ENCODE measurements around the gene C1QTNF3. TPM values are rescaled to one million over a fixed set of nuclear protein-coding genes. Genes with fewer than 3 reads are reported as not detected.
"Not testable (repeated sequence)": the region's sequence is repeated elsewhere in the genome, so short reads cannot be mapped to it uniquely, and the experiment has no call there.

The C1QTNF3 gene
- total RNA-seq, 4 donors from 2014 or later, result 5.0 to 9.4 (median 7.0) TPM

DNA sequence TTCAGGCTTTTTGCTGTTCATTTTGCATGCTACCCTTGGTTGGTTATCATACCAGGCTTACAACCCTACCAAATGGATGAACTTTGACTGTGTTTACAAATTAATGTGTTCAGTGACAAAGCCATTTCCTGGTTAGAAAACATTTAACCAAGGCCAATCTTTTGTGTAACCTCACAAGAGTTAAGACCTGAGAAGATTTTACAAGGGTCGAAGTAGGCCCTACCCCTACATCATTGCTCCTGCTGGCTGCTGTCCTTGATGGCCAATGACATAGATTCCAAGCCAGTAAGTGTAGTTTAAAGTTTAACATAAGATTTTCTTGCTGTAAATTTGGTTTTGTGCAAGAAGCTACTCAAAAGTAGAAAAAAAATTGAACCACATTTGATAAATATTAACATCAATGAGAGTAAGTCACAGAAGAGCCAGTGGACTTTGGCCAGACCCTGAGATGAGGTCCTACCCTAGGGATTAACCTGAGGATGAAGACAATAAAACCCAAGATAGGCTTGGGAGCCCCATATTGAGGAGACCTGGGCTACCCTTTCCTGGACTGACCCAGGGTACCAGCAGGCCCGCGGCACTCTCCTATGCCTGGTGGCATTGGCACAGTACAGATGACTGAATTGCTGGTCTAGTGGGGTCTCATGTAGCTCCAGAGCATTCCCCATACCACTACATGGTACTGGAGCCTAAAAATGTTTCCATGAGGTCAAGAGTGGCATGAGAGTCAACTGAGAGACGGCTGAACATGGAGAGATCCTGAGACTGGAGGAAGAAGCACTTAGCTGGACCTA, 8.3 kb downstream of the C1QTNF3 start:
- Histone ChIP-seq H3K9me3 (no peaks in the 10 kb centered on the region), H3K36me3 (peaks cover 0 to 32% (median 0%) of the 10 kb centered on the region in 3 donors), H3K4me3 (no peak overlapping the region), H3K27ac (no peak overlapping the region), H3K4me1 (peaks cover 0 to 19% (median 2%) of the 10 kb centered on the region in 4 donors), H3K27me3 (no peaks in the 10 kb centered on the region)
- 96% methylated on average over 4 of the region's 4 CpGs for WGBS, 2 donors
- TF ChIP-seq POLR2A (IDR thresholded peaks at IDR 0.05) (no peak), EP300 (IDR thresholded peaks at IDR 0.05) (no peak)
- TF ChIP-seq, protein P1, sequence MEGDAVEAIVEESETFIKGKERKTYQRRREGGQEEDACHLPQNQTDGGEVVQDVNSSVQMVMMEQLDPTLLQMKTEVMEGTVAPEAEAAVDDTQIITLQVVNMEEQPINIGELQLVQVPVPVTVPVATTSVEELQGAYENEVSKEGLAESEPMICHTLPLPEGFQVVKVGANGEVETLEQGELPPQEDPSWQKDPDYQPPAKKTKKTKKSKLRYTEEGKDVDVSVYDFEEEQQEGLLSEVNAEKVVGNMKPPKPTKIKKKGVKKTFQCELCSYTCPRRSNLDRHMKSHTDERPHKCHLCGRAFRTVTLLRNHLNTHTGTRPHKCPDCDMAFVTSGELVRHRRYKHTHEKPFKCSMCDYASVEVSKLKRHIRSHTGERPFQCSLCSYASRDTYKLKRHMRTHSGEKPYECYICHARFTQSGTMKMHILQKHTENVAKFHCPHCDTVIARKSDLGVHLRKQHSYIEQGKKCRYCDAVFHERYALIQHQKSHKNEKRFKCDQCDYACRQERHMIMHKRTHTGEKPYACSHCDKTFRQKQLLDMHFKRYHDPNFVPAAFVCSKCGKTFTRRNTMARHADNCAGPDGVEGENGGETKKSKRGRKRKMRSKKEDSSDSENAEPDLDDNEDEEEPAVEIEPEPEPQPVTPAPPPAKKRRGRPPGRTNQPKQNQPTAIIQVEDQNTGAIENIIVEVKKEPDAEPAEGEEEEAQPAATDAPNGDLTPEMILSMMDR (IDR thresholded peaks at IDR 0.05), result no peak
- no peak for DNase-seq (ENCODE audit: low spot score in 2 of 2)

DNA sequence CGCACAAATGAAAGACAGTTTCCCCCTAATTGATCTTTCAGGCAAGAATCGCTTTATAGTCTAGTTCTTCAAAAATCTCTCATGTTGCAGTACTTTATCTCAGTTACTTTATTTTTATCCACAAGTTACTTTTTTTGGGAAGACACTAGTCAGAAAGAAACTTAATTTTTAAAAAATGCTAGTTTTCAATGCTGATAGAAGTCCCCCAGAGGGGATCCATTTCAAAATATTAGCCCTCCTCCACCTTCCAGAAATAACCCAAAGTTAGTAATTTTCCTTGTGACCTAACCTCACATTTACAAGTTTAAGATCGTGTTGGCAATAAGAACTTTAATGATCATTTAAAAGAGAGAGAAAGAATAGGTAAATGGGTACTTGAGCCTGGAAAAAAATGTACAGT, 11.0 kb downstream of the C1QTNF3 start:
- 46 to 49% methylated on average over 3 of the region's 3 CpGs for WGBS, 2 donors
- TF ChIP-seq EP300 (IDR thresholded peaks at IDR 0.05) (no peak), POLR2A (IDR thresholded peaks at IDR 0.05) (no peak)
- TF ChIP-seq, protein P1 (IDR thresholded peaks at IDR 0.05), result no peak
- Histone ChIP-seq H3K9me3 (no peaks in the 10 kb centered on the region), H3K4me1 (no peaks in the 10 kb centered on the region), H3K27me3 (no peaks in the 10 kb centered on the region), H3K4me3 (no peak overlapping the region), H3K36me3 (peaks cover 0 to 42% (median 0%) of the 10 kb centered on the region in 3 donors), H3K27ac (no peak overlapping the region)
- no peak for DNase-seq (ENCODE audit: low spot score in 2 of 2)

DNA sequence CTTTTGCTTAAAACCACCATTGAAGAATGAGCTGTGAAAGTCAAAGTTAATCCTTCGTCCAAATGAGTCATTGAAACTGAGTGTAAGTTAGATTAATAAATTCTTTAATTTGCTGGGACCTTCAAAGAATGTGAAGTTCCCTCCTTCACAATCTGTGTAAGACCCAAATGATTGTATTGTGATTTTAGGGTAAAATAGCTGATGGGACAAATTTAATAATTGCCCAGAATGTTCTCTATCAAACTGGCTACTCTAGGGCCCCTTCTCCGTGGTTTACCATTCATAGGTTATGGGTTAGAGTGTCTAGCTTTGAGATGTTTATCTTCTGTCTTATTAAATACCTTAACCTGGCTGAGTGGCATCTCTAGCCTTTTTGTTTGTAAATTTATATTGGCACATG, 11.9 kb downstream of the C1QTNF3 start:
- 83 to 89% methylated on average over 2 of the region's 2 CpGs for WGBS, 2 donors
- Histone ChIP-seq H3K36me3 (peaks cover 0 to 43% (median 0%) of the 10 kb centered on the region in 3 donors), H3K27ac (no peak overlapping the region), H3K4me3 (no peak overlapping the region), H3K9me3 (no peaks in the 10 kb centered on the region), H3K27me3 (no peaks in the 10 kb centered on the region), H3K4me1 (no peaks in the 10 kb centered on the region)
- TF ChIP-seq, protein P1 (IDR thresholded peaks at IDR 0.05), result no peak
- no peak for TF ChIP-seq EP300 (IDR thresholded peaks at IDR 0.05)
- no peak for TF ChIP-seq POLR2A (IDR thresholded peaks at IDR 0.05)
- DNase-seq (ENCODE audit: low spot score in 2 of 2), result no peak

DNA sequence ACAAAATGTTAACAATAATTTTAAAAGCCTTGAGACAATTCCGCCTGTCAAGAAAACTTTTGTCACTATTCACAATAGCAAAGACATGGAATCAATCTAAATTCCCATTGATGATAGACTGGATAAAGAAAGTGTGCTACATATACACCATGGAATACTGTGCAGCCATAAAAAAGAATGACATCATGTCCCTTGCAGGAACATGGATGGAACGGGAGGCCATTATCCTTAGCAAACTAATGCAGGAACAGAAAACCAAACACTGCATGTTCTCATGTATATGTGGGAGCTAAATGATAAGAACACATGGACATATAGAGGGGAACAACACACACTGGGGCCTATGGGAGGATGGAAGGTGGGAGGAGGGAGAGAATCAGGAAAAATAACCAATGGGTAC, 12.4 kb downstream of the C1QTNF3 start:
- WGBS, 2 donors, result 94 to 97% methylated on average over 2 of the region's 2 CpGs

DNA sequence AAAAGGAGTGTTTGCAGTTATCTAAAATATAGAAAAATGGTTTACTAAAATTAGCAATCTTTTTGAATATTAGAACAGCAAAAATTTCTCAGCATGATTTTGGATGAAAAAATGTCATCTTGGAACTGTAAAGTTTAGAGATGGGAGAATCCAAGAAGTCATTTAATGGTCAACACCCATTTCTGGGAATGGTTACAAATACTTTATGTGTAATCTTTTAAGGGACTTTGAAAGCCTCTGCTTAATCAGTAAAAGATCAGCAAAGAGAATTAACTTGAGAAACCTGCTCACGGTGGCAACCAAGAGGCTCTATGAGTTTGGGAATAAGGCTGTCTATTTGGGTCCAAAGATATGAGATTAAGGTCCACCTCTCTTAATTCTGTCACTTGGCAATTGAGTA, 13.0 kb downstream of the C1QTNF3 start:
- no peaks in the 10 kb centered on the region for H3K4me1 ChIP-seq
- TF ChIP-seq POLR2A (IDR thresholded peaks at IDR 0.05) (no peak), EP300 (IDR thresholded peaks at IDR 0.05) (no peak)
- TF ChIP-seq, protein P1 (IDR thresholded peaks at IDR 0.05), result no peak
- 76 to 89% methylated on average over 1 of the region's 1 CpG for WGBS, 2 donors
- no peaks in the 10 kb centered on the region for H3K27me3 ChIP-seq
- peaks cover 0 to 44% (median 0%) of the 10 kb centered on the region in 3 donors for H3K36me3 ChIP-seq
- DNase-seq (ENCODE audit: low spot score in 2 of 2), result no peak
- H3K27ac ChIP-seq, result no peak overlapping the region
- H3K4me3 ChIP-seq, result no peak overlapping the region
- H3K9me3 ChIP-seq, result no peaks in the 10 kb centered on the region

More for the DNA sequence above, 12.4 kb downstream of the C1QTNF3 start:
- not testable (repeated sequence) for H3K27ac ChIP-seq; DNase-seq (ENCODE audit: low spot score in 2 of 2); H3K4me3 ChIP-seq; H3K9me3 ChIP-seq; H3K4me1 ChIP-seq; H3K27me3 ChIP-seq
- H3K36me3 ChIP-seq, result peaks cover 0 to 46% (median 0%) of the 10 kb centered on the region in 3 donors

Measured in tibial nerve (tissue), 4 donors.